HFFc6 (cell line): ENCODE data around the gene USP6NL. TPM values are rescaled to one million over a fixed set of nuclear protein-coding genes. Genes with fewer than 3 reads are reported as not detected.

Experiments
- DNase-seq: peaks from one replicate; pipeline ENCODE4 v3.0.0-alpha.2; 2018
- H3K27ac Mint-ChIP-seq: 2 replicates; pipeline ENCODE4 v1.8.0; 2020; ENCODE audit warnings: mild to moderate bottlenecking, mixed read lengths
- H3K27me3 Mint-ChIP-seq: 2 replicates; pipeline ENCODE4 v1.8.0; 2021; ENCODE audit warnings: mild to moderate bottlenecking, moderate library complexity, mixed read lengths; ENCODE audit not compliant: insufficient read depth
- H3K36me3 Mint-ChIP-seq: 2 replicates; pipeline ENCODE4 v1.8.0; 2021; ENCODE audit warnings: low read depth, mixed read lengths
- H3K4me1 Mint-ChIP-seq: 2 replicates; pipeline ENCODE4 v1.8.0; 2020; ENCODE audit warnings: low read depth, mixed read lengths
- H3K4me3 Mint-ChIP-seq: 2 replicates; pipeline ENCODE4 v1.8.0; 2020; ENCODE audit warnings: mild to moderate bottlenecking, moderate library complexity, mixed read lengths
- H3K9me3 Mint-ChIP-seq: 2 replicates; pipeline ENCODE4 v1.8.0; 2020; ENCODE audit warnings: mild to moderate bottlenecking, mixed read lengths
- CTCF ChIP-seq: fragments of 200-600 bp; sonication (generic); IDR thresholded peaks from 2 replicates; pipeline ENCODE4 v1.5.0; 2021; ENCODE audit warnings: antibody characterized with exemption, mild to moderate bottlenecking
- total RNA-seq, 6 experiments: library from RNA; stranded (reverse); fragmentation: NEBNext Ultra II Directional; extraction: Animal tissue kit (Norgen Biotek cat#: 25700); gene quantifications; 2 replicates in 1 of 6; 3 replicates in 5 of 6; pipeline ENCODE4 v1.2.3, GENCODE V29; 2021

USP6NL gene
- total RNA-seq, 6 experiments from 2014 or later = 9.8 to 13.3 (median 11.8) TPM

- Mint-ChIP-seq H3K36me3 (no peaks in the 10 kb centered on the region), H3K4me1 (no peaks in the 10 kb centered on the region), H3K4me3 (no peak overlapping the region), H3K27ac (no peak overlapping the region), H3K9me3 (peaks cover 10% of the 10 kb centered on the region; the same call in 1 of the 2 replicates), H3K27me3 (peaks cover 6% of the 10 kb centered on the region)
- no peak for DNase-seq
- no peak for TF ChIP-seq CTCF
These were observed 194.5 kb downstream of the USP6NL start for GRCh38 chr10:11416974-11417373.

GRCh38 chr10:11415095-11415494 is 196.4 kb downstream of the USP6NL start:
- no peak for TF ChIP-seq CTCF
- Mint-ChIP-seq H3K27ac (no peak overlapping the region), H3K4me1 (no peaks in the 10 kb centered on the region), H3K9me3 (peaks cover 5% of the 10 kb centered on the region; the same call in 1 of the 2 replicates), H3K4me3 (no peak overlapping the region), H3K36me3 (no peaks in the 10 kb centered on the region), H3K27me3 (peaks cover 3% of the 10 kb centered on the region)
- no peak for DNase-seq

- DNase-seq = no peak
- Mint-ChIP-seq H3K27me3 (peaks cover 5% of the 10 kb centered on the region), H3K36me3 (no peaks in the 10 kb centered on the region)
These were observed 197.0 kb downstream of the USP6NL start for GRCh38 chr10:11414314-11415038.

GRCh38 chr10:11411926-11412545 is 199.4 kb downstream of the USP6NL start:
- no peak overlapping the region for H3K4me3 Mint-ChIP-seq
- H3K9me3 Mint-ChIP-seq = peaks cover 5% of the 10 kb centered on the region; the same call in 1 of the 2 replicates
- TF ChIP-seq CTCF = no peak; the same call in 1 of the 2 replicates
- DNase-seq = no peak
- no peak overlapping the region for H3K27ac Mint-ChIP-seq
- H3K36me3 Mint-ChIP-seq = no peaks in the 10 kb centered on the region
- H3K27me3 Mint-ChIP-seq = peaks cover 5% of the 10 kb centered on the region
- no peaks in the 10 kb centered on the region for H3K4me1 Mint-ChIP-seq

More at GRCh38 chr10:11414314-11415038, 197.0 kb downstream of the USP6NL start:
- H3K9me3 Mint-ChIP-seq = peaks cover 5% of the 10 kb centered on the region; the same call in 1 of the 2 replicates
- H3K27ac Mint-ChIP-seq = no peak overlapping the region
- TF ChIP-seq CTCF = no peak
- H3K4me1 Mint-ChIP-seq = no peaks in the 10 kb centered on the region
- no peak overlapping the region for H3K4me3 Mint-ChIP-seq

GRCh38 chr10:11409357-11409756 is 202.1 kb downstream of the USP6NL start:
- TF ChIP-seq CTCF = no peak
- peaks cover 5% of the 10 kb centered on the region; the same call in 1 of the 2 replicates for H3K27me3 Mint-ChIP-seq
- peaks cover 10% of the 10 kb centered on the region; the same call in 1 of the 2 replicates for H3K9me3 Mint-ChIP-seq
- no peak overlapping the region for H3K4me3 Mint-ChIP-seq
- no peak overlapping the region for H3K27ac Mint-ChIP-seq
- DNase-seq = no peak
- no peaks in the 10 kb centered on the region for H3K4me1 Mint-ChIP-seq
- H3K36me3 Mint-ChIP-seq = no peaks in the 10 kb centered on the region
